T-helper 2 cell (primary cell): Measurements from ENCODE around the gene RTN3.
"Not testable (repeated sequence)": the region's sequence is repeated elsewhere in the genome, so short reads cannot be mapped to it uniquely, and the experiment has no call there.

Source experiments
- DNase-seq, 5 experiments: peaks; one replicate each; pipeline versions ENCODE4 v3.0.0 to v3.0.0-alpha.2; 2012 to 2022
- total RNA-seq, 2 donors: gene quantifications; one replicate each; lab custom pipeline; 2026; lab: John Stamatoyannopoulos, UW

The RTN3 gene
- total RNA-seq: 37.7 to 43.0 reads per million in 2 donors

GRCh38 chr11:63681321-63682065, at the start of gene RTN3:
Gene RTN3 (plus strand): TSS chr11:63681500. CDS start chr11:63681637, 137 bp downstream.
- DNase-seq: peak; percentile 96 to 98 (median 98)

- peak; percentile 15 to 63 (median 50) for DNase-seq
Observed at GRCh38 chr11:63635762-63636465, 45.4 kb upstream of the RTN3 start.

GRCh38 chr11:63638436-63638835, 42.9 kb upstream of the RTN3 start:
- not testable (repeated sequence) for DNase-seq

GRCh38 chr11:63639199-63639832, 42.0 kb upstream of the RTN3 start:
- DNase-seq: peak in 1 of 5 experiments; percentile 25

- no peak for DNase-seq
Observed at GRCh38 chr11:63641727-63642126, 39.6 kb upstream of the RTN3 start.

GRCh38 chr11:63643205-63643604, 38.1 kb upstream of the RTN3 start:
- DNase-seq: no peak

- DNase-seq: peak in 1 of 5 experiments; percentile 44
Observed at GRCh38 chr11:63652671-63653070, 28.6 kb upstream of the RTN3 start.

GRCh38 chr11:63660972-63661371, 20.3 kb upstream of the RTN3 start:
- no peak for DNase-seq

- DNase-seq: no peak
Observed at GRCh38 chr11:63663809-63664208, 17.5 kb upstream of the RTN3 start.

GRCh38 chr11:63666874-63667273, 14.4 kb upstream of the RTN3 start:
- DNase-seq: no peak

GRCh38 chr11:63667995-63668795, 13.1 kb upstream of the RTN3 start:
- peak in 1 of 5 experiments; percentile 29 for DNase-seq

- DNase-seq: no peak
Observed at GRCh38 chr11:63670096-63670432, 11.2 kb upstream of the RTN3 start.

- peak in 3 of 5 experiments; percentile 10 to 19 (median 11) for DNase-seq
Observed at GRCh38 chr11:63670433-63671321, 10.6 kb upstream of the RTN3 start.

GRCh38 chr11:63671322-63672155, 9.8 kb upstream of the RTN3 start, which contains the start of gene ATL3:
Gene ATL3 (minus strand): TSS chr11:63671376. CDS start chr11:63671335, 41 bp downstream.
- peak; percentile 88 to 97 (median 93) for DNase-seq

GRCh38 chr11:63672156-63672463, 9.2 kb upstream of the RTN3 start:
- no peak for DNase-seq

GRCh38 chr11:63672936-63673539, 8.3 kb upstream of the RTN3 start:
- DNase-seq: no peak

- no peak for DNase-seq
Observed at GRCh38 chr11:63673579-63673978, 7.7 kb upstream of the RTN3 start.

- DNase-seq: peak in 2 of 5 experiments; percentile 13 to 64
Observed at GRCh38 chr11:63680834-63681320, 423 bp upstream of the RTN3 start.

- no peak for DNase-seq
Observed at GRCh38 chr11:63682066-63683021, 1.0 kb downstream of the RTN3 start.
